LNCaP clone FGC (cell line): ENCODE results near the gene AQP12A.

Experiments used
- DNase-seq: peaks from one replicate; pipeline ENCODE4 v3.0.0-alpha.2; 2011; ENCODE audit warnings: low read depth
- H3K4me3 ChIP-seq: 2 replicates; pipeline ENCODE4 v1.5.1; 2011; ENCODE audit warnings: mild to moderate bottlenecking, low read depth, low read length, control low read depth
- TF ChIP-seq, protein P1 (sequence below): IDR thresholded peaks from 2 replicates; pipeline ENCODE4 v1.5.1; 2012; ENCODE audit warnings: mild to moderate bottlenecking; ENCODE audit not compliant: control insufficient read depth, insufficient read depth; ENCODE audit errors: extremely low read depth

AQP12A gene

DNA sequence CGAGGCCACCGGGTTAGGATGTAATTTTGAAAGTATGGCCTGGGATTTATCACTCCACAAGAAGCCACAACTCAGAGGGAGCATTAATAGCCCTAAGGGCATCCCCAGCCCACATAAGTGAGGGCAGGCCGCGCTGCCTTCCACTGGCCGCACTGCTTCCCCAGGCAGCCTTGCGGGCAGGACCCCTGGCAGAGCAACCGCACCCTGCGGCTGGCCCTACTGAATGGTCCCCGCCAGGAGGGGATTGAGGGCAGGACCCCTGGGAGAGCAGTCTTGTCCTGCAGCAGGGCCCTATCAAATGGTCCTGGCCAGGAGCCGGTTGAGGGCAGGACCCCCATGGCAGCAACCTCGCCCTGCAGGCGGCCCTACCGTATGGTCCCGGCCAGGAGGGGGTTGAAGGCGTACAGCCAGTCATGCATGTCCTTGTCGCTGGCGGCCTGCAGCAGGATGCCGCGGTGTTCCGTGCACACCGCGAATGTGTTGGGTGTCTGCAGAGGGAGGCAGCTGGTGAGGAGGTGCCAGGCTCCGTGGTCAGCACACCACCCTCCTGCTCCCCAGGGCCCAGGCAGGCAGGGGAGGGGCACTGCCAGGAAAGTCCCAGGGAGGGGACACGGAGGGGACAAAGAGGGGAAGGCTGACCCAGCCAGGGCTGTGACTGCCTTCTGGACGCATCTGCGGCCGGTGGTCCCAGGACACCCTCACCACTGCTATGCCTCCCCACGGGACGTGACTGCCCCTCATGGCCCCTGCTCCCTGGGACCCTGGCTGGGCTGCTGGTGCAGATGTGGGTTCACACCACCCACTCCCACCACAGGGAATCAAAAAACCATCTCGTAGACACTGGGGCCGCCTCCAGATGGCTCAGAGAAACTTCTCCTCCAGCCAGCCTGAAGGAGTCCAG lies 26.3 kb downstream of the AQP12A start:
- DNase-seq, result no peak
- no peak overlapping the region for H3K4me3 ChIP-seq
- TF ChIP-seq, protein P1, sequence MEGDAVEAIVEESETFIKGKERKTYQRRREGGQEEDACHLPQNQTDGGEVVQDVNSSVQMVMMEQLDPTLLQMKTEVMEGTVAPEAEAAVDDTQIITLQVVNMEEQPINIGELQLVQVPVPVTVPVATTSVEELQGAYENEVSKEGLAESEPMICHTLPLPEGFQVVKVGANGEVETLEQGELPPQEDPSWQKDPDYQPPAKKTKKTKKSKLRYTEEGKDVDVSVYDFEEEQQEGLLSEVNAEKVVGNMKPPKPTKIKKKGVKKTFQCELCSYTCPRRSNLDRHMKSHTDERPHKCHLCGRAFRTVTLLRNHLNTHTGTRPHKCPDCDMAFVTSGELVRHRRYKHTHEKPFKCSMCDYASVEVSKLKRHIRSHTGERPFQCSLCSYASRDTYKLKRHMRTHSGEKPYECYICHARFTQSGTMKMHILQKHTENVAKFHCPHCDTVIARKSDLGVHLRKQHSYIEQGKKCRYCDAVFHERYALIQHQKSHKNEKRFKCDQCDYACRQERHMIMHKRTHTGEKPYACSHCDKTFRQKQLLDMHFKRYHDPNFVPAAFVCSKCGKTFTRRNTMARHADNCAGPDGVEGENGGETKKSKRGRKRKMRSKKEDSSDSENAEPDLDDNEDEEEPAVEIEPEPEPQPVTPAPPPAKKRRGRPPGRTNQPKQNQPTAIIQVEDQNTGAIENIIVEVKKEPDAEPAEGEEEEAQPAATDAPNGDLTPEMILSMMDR, result no peak

GRCh38 chr2:240718896-240719490 lies 27.3 kb downstream of the AQP12A start:
- DNase-seq, result no peak
- TF ChIP-seq, protein P1, result no peak
- no peak overlapping the region for H3K4me3 ChIP-seq

DNA sequence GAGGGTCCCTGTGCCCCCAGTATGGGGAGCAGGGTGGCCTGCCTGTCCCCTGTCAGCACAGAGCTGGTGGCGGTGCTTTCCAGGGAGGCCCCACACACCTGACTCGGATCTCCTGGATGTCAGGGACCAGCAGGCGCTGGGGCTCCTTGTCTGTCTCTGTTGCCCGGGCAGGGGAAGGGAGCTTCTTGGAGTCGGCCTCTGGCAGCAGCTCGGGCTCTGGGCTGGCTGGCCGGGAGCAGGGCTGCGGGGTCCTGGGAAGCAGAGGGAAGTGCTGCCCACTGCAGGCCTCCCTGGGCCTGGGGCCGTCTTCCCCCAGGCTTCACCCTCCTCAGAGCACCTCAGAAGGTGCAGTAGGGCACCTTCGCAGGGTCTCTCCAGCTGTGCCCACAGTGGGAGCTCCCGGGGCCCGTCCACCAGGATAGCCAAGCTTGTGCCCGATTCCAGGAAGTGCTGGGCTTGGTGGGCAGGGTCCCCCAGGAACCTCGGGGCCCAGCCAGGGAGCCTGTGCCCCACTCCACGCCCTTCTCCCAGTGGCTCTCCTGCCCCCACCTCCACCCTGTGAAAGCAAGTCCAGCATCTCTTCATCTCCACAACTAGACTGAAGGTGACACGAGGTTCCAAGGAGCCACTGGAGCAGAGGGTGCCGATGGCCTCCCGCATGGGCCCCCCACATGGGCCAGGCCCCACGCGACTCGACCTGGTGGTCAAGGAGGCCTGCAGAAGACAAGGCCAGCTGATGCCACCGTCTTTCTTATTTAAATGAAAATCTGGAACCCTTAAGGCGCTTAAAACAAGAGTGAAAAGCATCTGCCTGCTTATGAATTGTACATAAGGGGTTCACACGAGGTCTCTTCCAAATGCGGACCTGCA lies 28.2 kb downstream of the AQP12A start:
- TF ChIP-seq, protein P1, result no peak
- DNase-seq, result no peak
- no peak overlapping the region for H3K4me3 ChIP-seq

- TF ChIP-seq, protein P1, result no peak
- no peak overlapping the region for H3K4me3 ChIP-seq
- no peak for DNase-seq
Observed at GRCh38 chr2:240720686-240721595, 29.3 kb downstream of the AQP12A start.

- TF ChIP-seq, protein P1, result no peak
- DNase-seq, result no peak
Observed at GRCh38 chr2:240721596-240722180, 30.0 kb downstream of the AQP12A start.

More at GRCh38 chr2:240721596-240722180, 30.0 kb downstream of the AQP12A start:
- no peak overlapping the region for H3K4me3 ChIP-seq
